PC-9 (cell line): ENCODE measurements around the gene AUTS2. TPM values are rescaled to one million over a fixed set of nuclear protein-coding genes. Genes with fewer than 3 reads are reported as not detected.

ENCODE experiments used
- BruUV-seq: library from RNA; stranded (reverse); fragments of 400-500 nt; replicated peaks from 2 replicates; lab custom pipeline; 2021; lab: Mats Ljungman, UMichigan
- CTCF ChIA-PET: fragments of 300-600 bp; sonication (Branson Sonifier 250); formaldehyde crosslinking; loops from one replicate; lab custom pipeline; 2022; ENCODE audit warnings: antibody characterized with exemption; lab: Charles Lee
- POLR2A ChIA-PET: fragments of 300-600 bp; sonication (Branson Sonifier 250); formaldehyde crosslinking; loops from one replicate; lab custom pipeline; 2022; ENCODE audit warnings: antibody characterized with exemption; ENCODE audit not compliant: unreplicated experiment; lab: Charles Lee
- DNase-seq, 2 experiments: peaks; one replicate each; pipeline versions ENCODE4 v3.0.0 to v3.0.0-alpha.2; 2015 to 2022; ENCODE audit warnings: mixed read lengths in 1 of 2
- H2AFZ ChIP-seq: fragments of 200-600 bp; sonication (generic); 2 replicates; pipeline ENCODE4 v1.8.1; 2017; ENCODE audit warnings: antibody characterized with exemption
- H3F3A ChIP-seq: fragments of 200-600 bp; sonication (generic); 2 replicates; pipeline ENCODE4 v1.8.1; 2017; ENCODE audit warnings: antibody characterized with exemption, mild to moderate bottlenecking, low read depth; ENCODE audit not compliant: insufficient read depth
- H3K27ac ChIP-seq: fragments of 200-600 bp; sonication (generic); 2 replicates; pipeline ENCODE4 v1.6.1; 2016; ENCODE audit warnings: mixed run types
- H3K27me3 ChIP-seq: fragments of 200-600 bp; sonication (generic); 2 replicates; pipeline ENCODE4 v1.6.1; 2016; ENCODE audit warnings: low read depth, mixed run types; ENCODE audit not compliant: insufficient read depth
- H3K36me3 ChIP-seq: fragments of 200-600 bp; sonication (generic); 2 replicates; pipeline ENCODE4 v1.6.1; 2016; ENCODE audit warnings: low read depth, mixed run types
- H3K4me1 ChIP-seq: fragments of 200-600 bp; sonication (generic); replicated peaks from 2 replicates; pipeline ENCODE4 v1.6.1; 2016; ENCODE audit warnings: mixed run types; ENCODE audit not compliant: insufficient read depth
- H3K4me2 ChIP-seq: fragments of 200-600 bp; sonication (generic); 2 replicates; pipeline ENCODE4 v1.6.1; 2017; ENCODE audit warnings: mixed run types
- H3K4me3 ChIP-seq: fragments of 200-600 bp; sonication (generic); 2 replicates; pipeline ENCODE4 v1.6.1; 2016; ENCODE audit warnings: mixed run types
- H3K79me2 ChIP-seq: fragments of 200-600 bp; sonication (generic); 2 replicates; pipeline ENCODE4 v1.6.1; 2017; ENCODE audit warnings: low read depth, mixed run types
- H3K9me2 ChIP-seq: fragments of 200-600 bp; sonication (generic); 2 replicates; pipeline ENCODE4 v1.8.1; 2017; ENCODE audit warnings: mild to moderate bottlenecking; ENCODE audit not compliant: insufficient read depth
- H3K9me3 ChIP-seq: fragments of 200-600 bp; sonication (generic); 2 replicates; pipeline ENCODE4 v1.8.1; 2016; ENCODE audit warnings: low read depth; ENCODE audit not compliant: insufficient read depth
- H4K20me1 ChIP-seq: fragments of 200-600 bp; sonication (generic); 2 replicates; pipeline ENCODE4 v1.8.1; 2017; ENCODE audit not compliant: insufficient read depth
- EZH2 ChIP-seq: fragments of 200-600 bp; sonication (generic); IDR thresholded peaks from 2 replicates; pipeline ENCODE4 v1.8.0; 2017; ENCODE audit warnings: antibody characterized with exemption, low read depth
- intact Hi-C: fragments of 100-400 bp; cut with micrococcal nuclease; formaldehyde crosslinking; loops from one replicate; pipeline ENCODE4 v1.10.0; 2022; ENCODE audit not compliant: unreplicated experiment
- total RNA-seq: library from RNA; stranded (reverse); gene quantifications from 2 replicates; pipeline ENCODE4 v1.2.3, GENCODE V29; 2021
- TF ChIP-seq, protein P1 (sequence below): fragments of 200-600 bp; sonication (generic); conservative IDR thresholded peaks from 2 replicates; pipeline ENCODE4 v1.6.1; 2017; ENCODE audit warnings: mixed run types, antibody characterized with exemption, mild to moderate bottlenecking, moderate library complexity

AUTS2 gene
- total RNA-seq, 1 experiment from 2014 or later, result not detected

- no TSS peak for BruUV-seq
- Histone ChIP-seq H3K4me3 (no peak overlapping the region), H2AFZ (no peak overlapping the region), H3F3A (no peaks in the 10 kb centered on the region), H4K20me1 (no peaks in the 10 kb centered on the region), H3K27me3 (peaks cover 18% of the 10 kb centered on the region), H3K27ac (no peak overlapping the region), H3K79me2 (no peaks in the 10 kb centered on the region), H3K4me2 (no peak overlapping the region), H3K36me3 (no peaks in the 10 kb centered on the region), H3K4me1 (no peaks in the 10 kb centered on the region), H3K9me2 (no peaks in the 10 kb centered on the region), H3K9me3 (no peaks in the 10 kb centered on the region)
- DNase-seq, result no peak
- POLR2A ChIA-PET, result no interaction called here
- intact Hi-C loops, result no loop called here
- TF ChIP-seq, protein P1, sequence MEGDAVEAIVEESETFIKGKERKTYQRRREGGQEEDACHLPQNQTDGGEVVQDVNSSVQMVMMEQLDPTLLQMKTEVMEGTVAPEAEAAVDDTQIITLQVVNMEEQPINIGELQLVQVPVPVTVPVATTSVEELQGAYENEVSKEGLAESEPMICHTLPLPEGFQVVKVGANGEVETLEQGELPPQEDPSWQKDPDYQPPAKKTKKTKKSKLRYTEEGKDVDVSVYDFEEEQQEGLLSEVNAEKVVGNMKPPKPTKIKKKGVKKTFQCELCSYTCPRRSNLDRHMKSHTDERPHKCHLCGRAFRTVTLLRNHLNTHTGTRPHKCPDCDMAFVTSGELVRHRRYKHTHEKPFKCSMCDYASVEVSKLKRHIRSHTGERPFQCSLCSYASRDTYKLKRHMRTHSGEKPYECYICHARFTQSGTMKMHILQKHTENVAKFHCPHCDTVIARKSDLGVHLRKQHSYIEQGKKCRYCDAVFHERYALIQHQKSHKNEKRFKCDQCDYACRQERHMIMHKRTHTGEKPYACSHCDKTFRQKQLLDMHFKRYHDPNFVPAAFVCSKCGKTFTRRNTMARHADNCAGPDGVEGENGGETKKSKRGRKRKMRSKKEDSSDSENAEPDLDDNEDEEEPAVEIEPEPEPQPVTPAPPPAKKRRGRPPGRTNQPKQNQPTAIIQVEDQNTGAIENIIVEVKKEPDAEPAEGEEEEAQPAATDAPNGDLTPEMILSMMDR, result no peak
- TF ChIP-seq EZH2, result no peak
- CTCF ChIA-PET, result no interaction called here
Observed at GRCh38 chr7:70313271-70313670, 715.0 kb downstream of the AUTS2 start.

DNA sequence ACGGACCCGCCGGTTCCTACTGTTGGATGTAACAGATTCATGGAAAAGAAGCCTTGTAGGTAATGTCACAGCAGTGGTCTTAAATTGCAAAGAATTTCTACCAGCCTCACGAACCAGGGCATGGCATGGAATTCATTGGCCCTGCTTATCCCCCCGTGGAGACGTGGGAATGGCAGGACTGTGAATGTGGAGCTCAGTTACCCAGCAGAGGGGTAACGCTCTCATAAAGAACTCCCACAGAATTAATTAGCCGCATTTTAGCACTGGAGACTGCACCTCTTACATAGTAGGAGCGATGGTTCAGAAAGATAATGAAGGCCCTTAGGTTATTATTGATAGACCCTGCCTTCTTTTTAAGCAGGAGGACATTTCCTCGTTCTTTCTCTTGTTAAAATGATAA lies 715.4 kb downstream of the AUTS2 start:
- CTCF ChIA-PET, result no interaction called here
- H4K20me1 ChIP-seq, result no peaks in the 10 kb centered on the region
- TF ChIP-seq, protein P1, result no peak
- TF ChIP-seq EZH2, result no peak
- no peak for DNase-seq
- no peak overlapping the region for H3K4me2 ChIP-seq
- H3K27me3 ChIP-seq, result peaks cover 18% of the 10 kb centered on the region
- POLR2A ChIA-PET, result no interaction called here
- intact Hi-C loops, result no loop called here
- H3K9me3 ChIP-seq, result no peaks in the 10 kb centered on the region
- no peaks in the 10 kb centered on the region for H3K4me1 ChIP-seq
- BruUV-seq, result no TSS peak
- no peak overlapping the region for H3K4me3 ChIP-seq
- H3F3A ChIP-seq, result no peaks in the 10 kb centered on the region
- no peak overlapping the region for H3K27ac ChIP-seq
- H2AFZ ChIP-seq, result no peak overlapping the region
- no peaks in the 10 kb centered on the region for H3K36me3 ChIP-seq
- no peaks in the 10 kb centered on the region for H3K79me2 ChIP-seq
- no peaks in the 10 kb centered on the region for H3K9me2 ChIP-seq

DNA sequence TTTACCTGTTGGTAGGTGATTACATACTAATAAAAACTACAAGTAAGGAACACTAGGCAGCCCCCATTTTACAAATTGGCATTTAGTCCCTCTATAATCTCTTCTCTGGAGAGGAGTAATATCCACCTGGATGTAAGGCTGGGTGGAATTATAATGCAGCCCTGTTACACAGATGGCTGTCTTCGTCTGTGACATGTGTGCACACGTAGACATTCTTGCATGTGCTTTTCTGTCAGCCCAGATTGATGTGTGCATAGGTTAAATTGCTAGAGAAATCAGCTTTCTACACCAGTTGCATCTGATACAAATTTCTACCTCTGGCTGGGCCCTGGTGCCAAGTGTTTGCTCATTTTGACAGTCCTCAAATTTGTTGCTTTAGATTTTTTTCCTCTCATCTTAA lies 715.9 kb downstream of the AUTS2 start:
- H3K36me3 ChIP-seq, result no peaks in the 10 kb centered on the region
- no peaks in the 10 kb centered on the region for H3K9me2 ChIP-seq
- TF ChIP-seq, protein P1, result no peak
- TF ChIP-seq EZH2, result no peak
- H2AFZ ChIP-seq, result no peak overlapping the region
- H3K27ac ChIP-seq, result no peak overlapping the region
- POLR2A ChIA-PET, result no interaction called here
- H3K4me1 ChIP-seq, result no peaks in the 10 kb centered on the region
- H3K79me2 ChIP-seq, result no peaks in the 10 kb centered on the region
- H3K9me3 ChIP-seq, result no peaks in the 10 kb centered on the region
- H3F3A ChIP-seq, result no peaks in the 10 kb centered on the region
- CTCF ChIA-PET, result no interaction called here
- H3K4me3 ChIP-seq, result no peak overlapping the region
- intact Hi-C loops, result no loop called here
- DNase-seq, result no peak
- peaks cover 18% of the 10 kb centered on the region; the same call in 1 of the 2 replicates for H3K27me3 ChIP-seq
- H4K20me1 ChIP-seq, result no peaks in the 10 kb centered on the region
- BruUV-seq, result no TSS peak
- no peak overlapping the region for H3K4me2 ChIP-seq
